GM12872 (cell line): ENCODE measurements around the gene ZNF740.

Experiments used
- CTCF ChIP-seq: IDR thresholded peaks from 3 replicates; pipeline ENCODE4 v1.5.1; 2011; ENCODE audit warnings: low read depth, mild to moderate bottlenecking, low read length, moderate library complexity; ENCODE audit not compliant: insufficient read depth

The ZNF740 gene

GRCh38 chr12:53176750-53177149, 3.8 kb upstream of the ZNF740 start:
- TF ChIP-seq CTCF: no peak

GRCh38 chr12:53179687-53180219, 769 bp upstream of the ZNF740 start:
- TF ChIP-seq CTCF: no peak

GRCh38 chr12:53180931-53181645, 566 bp downstream of the ZNF740 start:
- no peak for TF ChIP-seq CTCF

GRCh38 chr12:53181935-53182334, 1.4 kb downstream of the ZNF740 start:
- TF ChIP-seq CTCF: no peak

GRCh38 chr12:53182903-53183302, 2.4 kb downstream of the ZNF740 start:
- no peak for TF ChIP-seq CTCF

- no peak for TF ChIP-seq CTCF
Observed at GRCh38 chr12:53184828-53185227, 4.3 kb downstream of the ZNF740 start.

GRCh38 chr12:53185582-53186153, 5.1 kb downstream of the ZNF740 start:
- peak; percentile 15; the same call in 1 of the 3 replicates for TF ChIP-seq CTCF
